ENCODE measurements around the gene SRCIN1.

The SRCIN1 gene

GRCh38 chr17:38577645-38578173, 28.0 kb downstream of the SRCIN1 start:
- no peak for DNase-seq

DNA sequence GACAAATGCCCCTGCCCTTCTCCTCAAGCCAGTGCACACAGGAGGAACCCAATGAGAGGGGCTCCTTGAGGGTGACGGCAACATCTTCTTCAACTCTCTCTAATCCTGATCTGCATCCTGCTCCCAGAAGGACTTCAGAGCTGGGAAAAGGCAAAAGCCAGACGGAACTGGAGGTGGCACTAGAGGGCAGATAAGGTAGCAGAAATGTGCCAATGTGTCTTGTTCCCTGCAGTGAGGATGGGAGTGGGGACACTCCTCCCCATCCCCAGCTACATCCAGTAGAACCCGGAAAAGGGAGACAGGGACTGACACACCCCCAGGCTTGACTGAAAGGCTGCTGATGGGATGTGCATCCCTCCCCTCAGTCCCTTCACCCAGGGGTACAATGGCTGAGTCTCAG, 28.5 kb downstream of the SRCIN1 start:
- no peak for DNase-seq

GRCh38 chr17:38575781-38576180, 30.0 kb downstream of the SRCIN1 start:
- no peak for DNase-seq

DNA sequence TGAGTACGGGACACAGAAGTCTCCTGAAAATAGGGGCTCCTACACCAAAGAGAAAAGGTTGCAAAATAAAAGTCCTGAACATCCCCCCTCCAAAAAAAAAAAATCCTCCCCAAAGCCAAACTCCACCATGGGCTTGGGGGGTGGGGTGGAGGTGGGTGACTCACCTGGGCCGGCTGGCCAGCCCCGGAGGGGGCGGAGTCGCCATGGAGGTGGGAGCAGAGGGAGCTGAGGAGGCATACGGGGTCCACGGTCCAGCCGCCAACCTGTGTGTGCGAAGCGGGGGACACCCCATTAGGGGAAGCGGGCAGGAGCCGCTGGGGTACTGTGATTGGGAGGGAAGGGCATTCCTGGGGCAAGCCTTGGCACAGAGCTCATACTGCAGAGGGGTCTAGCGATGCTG, 31.0 kb downstream of the SRCIN1 start:
- no peak for DNase-seq

- DNase-seq: no peak
These were observed 32.9 kb downstream of the SRCIN1 start for GRCh38 chr17:38572669-38573365.

DNA sequence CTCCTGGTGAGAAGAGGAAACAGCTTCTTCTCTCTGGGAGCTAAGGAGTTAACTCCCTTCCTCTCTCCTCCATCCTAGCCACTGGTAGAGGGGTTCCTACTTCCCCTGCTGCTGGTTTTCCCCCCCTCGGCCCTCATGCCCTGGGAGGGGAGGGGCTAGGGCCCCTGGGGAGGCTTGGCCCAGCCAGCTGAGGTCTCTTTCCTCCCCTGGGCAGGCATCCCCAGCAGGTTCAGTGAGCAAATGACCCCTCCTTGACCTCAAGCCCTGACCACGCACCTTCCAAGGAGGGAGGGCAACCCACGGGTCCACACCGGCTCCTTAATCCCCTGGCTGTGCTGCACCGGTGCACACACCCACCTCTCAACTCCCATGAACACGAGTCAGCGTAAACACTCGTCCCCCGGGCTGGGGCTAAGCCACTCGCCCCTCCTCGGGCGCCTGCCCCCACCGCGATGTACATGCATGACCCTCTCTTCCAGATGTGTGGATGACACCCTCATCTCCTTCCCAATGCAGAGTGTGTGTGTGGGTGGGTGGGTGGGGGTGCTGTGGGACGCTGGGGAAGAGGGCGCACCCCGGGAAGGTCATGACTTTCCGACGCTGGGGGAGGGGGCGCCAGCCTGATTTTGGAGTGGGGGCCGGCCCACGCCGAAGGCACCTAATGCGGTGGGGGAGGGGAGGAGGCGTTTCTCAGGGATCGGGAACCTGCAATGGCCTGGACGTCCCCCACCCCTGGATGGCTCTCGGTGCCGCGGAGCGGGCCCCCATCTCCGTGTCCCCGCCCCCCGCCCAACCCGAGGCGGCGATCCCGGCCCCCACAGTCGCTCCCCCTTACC, 33.7 kb downstream of the SRCIN1 start:
- DNase-seq: no peak

DNA sequence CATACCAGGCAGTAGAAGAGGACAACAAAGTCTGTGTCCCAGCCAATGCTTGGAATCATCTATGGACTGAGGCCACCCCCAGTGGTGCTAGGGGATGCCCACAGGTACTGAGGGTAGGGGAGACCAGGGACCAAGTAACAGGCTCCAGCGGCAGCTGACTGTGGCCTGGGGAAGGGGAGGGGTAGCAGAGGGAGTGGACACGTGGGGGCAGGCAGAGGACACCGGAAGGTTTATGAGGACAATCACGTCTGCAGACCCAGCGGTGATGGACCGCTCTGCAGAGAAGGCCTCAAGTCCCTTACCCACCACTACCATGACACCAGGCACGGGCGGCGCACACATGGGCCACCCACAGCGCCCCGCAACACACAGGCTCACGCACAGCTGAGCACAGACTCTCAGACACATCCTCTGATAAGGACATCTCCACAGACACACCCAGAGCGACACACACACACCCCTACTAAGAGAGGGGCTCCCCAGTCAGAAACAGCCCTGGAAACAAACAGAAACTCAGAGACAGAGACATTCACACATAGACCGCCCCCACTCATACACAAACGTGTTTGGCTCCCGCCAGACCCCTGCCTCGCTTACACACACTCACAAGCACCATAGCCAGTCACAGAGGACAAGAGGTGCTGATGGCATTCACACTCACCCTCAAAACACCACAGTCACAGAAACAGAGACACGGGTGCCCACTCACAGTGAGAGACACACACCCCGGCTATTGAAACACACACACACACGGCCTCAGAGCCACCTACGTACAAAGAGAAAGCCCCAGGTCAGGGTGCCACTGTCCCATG, 35.8 kb downstream of the SRCIN1 start:
- no peak for DNase-seq

DNA sequence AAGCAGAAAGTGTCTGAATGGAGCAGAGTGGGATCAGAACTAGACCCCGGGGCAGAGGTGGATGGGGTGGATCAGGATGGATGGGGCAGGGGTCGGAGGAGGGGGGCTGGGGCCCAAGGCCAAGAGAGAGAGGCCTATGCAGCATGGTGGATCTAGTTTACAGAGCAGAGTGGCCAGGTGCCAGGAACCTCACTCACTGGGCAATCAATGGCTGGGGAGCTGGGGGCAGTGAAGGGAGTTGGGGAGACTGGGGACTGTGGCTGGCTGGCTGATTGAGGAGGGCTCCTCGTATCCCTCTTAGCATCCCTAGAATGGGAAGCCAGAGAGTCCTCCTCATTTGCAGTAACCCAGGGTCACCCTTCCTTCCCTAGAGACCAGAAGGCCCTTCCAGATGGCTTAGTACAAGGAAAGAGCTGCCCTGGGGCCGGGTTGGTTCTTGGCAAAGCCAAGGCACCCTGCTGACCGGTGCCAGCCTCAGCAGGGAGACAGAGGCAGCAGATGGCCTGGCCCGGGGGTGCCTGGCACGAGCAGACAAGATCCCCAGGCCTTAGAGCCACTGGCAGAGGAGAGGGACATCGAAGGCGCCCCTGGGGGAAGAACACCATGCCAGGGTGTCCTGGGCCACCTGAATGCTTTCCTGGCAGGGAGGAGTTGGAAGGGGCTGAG, 36.8 kb downstream of the SRCIN1 start:
- no peak for DNase-seq

DNA sequence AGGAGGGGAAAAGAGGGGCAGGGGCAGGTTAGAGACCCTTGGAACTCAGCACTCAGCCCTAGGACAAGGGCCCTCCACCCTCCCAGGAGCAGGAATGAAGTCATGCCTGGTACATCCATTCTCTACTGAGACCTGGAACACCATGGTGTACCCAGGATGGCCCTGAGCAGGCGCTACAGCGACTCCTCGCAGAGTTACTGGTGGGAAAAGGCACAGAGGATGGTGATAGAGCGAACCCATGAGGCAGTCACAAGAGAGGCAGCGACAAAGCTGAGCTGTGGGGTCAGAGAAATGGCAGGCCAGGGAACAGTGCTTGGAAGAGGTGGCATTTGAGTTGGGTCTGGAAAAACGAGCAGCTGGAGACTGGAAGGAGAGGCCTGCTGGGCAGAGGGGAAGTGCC, 37.5 kb downstream of the SRCIN1 start:
- no peak for DNase-seq

- DNase-seq: no peak
These were observed 38.4 kb downstream of the SRCIN1 start for GRCh38 chr17:38567350-38567749.

DNA sequence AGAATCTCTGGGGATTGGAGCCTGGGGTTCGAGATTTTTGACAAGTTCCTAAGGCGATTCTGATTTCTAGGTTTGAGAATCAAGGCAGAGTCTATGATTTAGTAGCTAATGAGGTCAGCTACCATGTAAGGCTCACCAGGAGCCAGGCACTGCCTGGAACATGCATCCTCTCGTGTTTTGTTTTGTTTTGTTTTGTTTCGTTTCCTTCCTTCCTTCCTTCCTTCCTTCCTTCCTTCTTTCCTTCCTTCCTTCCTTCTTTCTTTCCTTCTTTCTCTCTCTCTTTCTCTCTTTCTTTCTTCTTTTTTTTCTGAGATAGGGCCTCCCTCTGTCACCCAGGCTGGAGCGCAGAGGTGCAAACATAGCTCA, 39.1 kb downstream of the SRCIN1 start:
- no peak for DNase-seq

DNA sequence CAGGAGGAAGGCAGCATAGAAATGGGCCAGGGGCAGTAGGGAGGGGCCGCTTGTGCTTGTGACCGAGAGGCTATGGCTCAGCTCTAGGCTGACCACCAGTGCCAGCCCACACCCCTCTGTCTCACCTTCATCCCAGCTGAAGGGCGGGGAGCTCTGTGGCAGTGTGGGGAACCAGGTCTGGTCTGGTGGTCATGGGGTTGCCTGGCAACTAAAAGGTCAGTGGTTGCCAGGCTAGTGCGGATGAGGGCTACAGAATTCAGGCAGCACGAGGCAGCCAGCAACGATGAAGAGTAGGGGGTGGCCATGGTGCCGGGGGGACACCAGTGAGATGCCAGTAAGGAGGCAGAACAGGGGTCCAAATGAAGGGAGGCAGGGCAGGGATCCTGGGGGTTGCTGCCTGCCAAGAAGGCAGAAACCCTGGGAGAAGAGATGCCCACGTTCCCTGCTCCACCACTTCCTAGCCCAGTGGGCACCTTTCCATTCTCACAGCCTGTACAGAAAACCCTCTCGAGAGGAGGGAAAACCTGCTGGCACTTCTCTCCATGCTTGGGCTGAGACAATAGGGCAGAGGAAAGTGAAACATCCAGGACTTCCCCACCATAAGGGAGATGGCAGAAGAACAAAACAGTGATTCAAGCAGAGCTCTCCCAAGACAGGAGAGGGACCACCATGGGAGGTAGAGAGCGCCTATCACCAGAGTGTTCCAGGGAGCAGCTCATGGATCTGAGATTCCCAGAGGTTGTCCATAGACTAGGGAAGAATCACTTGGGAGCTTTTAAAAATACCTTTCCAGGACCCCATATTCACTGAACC, 39.7 kb downstream of the SRCIN1 start:
- DNase-seq: no peak

DNA sequence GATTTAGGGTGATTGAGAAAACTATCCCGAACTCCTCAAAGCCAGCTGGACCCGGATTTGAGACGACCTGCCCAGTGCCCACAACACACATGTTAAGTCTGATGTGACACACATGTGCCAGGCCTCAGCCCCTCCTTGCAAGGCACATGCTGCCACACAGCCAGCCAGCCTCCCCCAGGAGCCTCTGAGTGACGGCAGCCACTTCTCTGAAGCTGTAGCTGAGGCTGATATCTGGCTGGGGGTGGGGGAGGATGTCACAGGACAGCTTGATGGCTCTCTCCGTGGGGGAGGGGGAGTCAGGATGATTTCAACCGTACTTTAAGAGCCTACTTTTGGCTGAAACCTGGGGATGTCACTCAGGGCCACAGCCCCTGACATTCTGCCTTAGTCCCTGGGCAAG, 40.9 kb downstream of the SRCIN1 start:
- DNase-seq: no peak

GRCh38 chr17:38564254-38564837, 41.4 kb downstream of the SRCIN1 start:
- DNase-seq: no peak

GRCh38 chr17:38563362-38564253, 42.1 kb downstream of the SRCIN1 start:
- no peak for DNase-seq

- no peak for DNase-seq
These were observed 42.8 kb downstream of the SRCIN1 start for GRCh38 chr17:38562903-38563302.

DNA sequence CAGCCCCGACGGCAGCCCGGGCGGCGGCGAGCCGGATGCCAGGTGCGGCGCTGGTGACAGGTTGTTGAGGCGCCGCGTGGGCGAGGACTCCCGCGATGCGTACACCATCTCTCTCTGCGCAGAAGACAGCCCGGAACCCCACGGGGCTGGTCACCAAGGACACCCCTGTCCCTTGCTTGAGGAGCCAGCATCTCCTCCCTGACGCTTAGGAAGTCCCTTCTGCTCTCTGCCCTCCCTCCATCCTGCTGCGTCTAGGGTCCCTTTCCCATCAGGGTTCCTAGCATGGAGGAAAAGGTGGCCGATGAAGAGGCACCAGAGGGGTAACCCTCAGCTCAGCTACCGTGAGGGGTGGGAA, 43.6 kb downstream of the SRCIN1 start:
- no peak for DNase-seq

- no peak for DNase-seq
These were observed 44.1 kb downstream of the SRCIN1 start for GRCh38 chr17:38561416-38562214.

DNA sequence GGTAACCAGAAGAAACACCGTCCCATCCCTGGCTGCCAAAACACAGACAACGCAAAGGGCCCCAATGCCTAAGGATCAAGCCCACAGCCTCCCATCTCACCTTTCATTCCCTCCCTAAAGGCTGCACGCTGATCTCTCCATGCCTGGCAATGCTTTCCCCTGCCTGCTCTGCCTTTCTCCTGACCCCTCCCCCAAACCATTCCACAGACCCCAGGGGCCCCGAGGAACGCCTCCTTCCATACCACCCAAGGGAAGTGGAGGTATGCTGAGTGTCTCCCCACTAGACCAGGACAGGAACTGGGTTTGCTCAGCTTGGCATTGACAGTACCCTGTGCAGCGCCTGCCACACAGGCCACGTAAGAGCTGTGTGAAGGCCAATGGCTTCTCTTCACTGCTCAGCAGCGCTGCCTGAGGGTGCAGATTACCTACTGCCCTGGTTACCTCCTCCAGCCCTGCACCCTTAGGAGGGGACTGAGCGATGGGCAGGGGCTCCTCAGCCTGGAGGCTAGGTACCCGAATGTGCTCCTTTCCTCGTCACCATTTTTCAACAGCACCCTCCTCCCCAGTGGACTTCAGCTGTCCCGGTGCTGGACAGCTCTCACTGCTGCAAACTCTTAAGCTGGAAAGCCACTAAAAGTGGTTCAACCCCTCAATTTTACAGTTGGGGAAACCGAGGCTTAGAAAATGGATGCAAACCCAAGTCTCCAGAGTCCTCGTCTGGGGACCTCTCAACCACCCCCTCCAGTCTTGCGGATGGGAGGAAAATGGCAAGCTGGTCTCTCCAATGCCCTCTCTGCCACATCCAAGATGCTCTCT, 45.0 kb downstream of the SRCIN1 start:
- DNase-seq: no peak

Data from HCEC 1CT (cell line).